H1 (cell line): ENCODE measurements around the gene CFH. TPM values are rescaled to one million over a fixed set of nuclear protein-coding genes. Genes with fewer than 3 reads are reported as not detected.

Source experiments
- CTCF ChIA-PET: fragments of 300-600 bp; sonication (Branson Sonifier 250); formaldehyde crosslinking; loops from one replicate; lab custom pipeline; 2021; ENCODE audit not compliant: partially characterized antibody; lab: Charles Lee
- POLR2A ChIA-PET: fragments of 300-600 bp; sonication (Branson Sonifier 250); formaldehyde crosslinking; loops from one replicate; lab custom pipeline; 2021; ENCODE audit warnings: inconsistent platforms; ENCODE audit not compliant: partially characterized antibody; lab: Charles Lee
- DNase-seq, 2 experiments: peaks; one replicate each; pipeline versions ENCODE4 v3.0.0 to v3.0.0-alpha.2; 2010 to 2022; ENCODE audit warnings: low spot score in 2 of 2, low read depth in 1 of 2, mixed read lengths in 1 of 2
- FAIRE-seq: peaks from 2 replicates; lab custom pipeline; 2011; peaks lifted over from hg19 to GRCh38; lab: Jason Lieb, UNC
- H2AFZ ChIP-seq: 2 replicates; pipeline ENCODE4 v1.8.1; 2012; ENCODE audit warnings: low read length, inconsistent platforms
- H2AK5ac ChIP-seq: 2 replicates; pipeline ENCODE4 v1.6.1; 2013; ENCODE audit warnings: low read depth, low read length
- H2BK120ac ChIP-seq: replicated peaks from 2 replicates; pipeline ENCODE3; 2013; ENCODE audit warnings: low read depth, low read length, inconsistent platforms
- H2BK12ac ChIP-seq: 2 replicates; pipeline ENCODE4 v1.6.1; 2013; ENCODE audit warnings: low read depth, low read length
- H2BK15ac ChIP-seq: 2 replicates; pipeline ENCODE4 v1.6.1; 2013; ENCODE audit warnings: low read length
- H2BK20ac ChIP-seq: 2 replicates; pipeline ENCODE4 v1.6.1; 2013; ENCODE audit warnings: low read length
- H2BK5ac ChIP-seq: 2 replicates; pipeline ENCODE4 v1.6.1; 2013; ENCODE audit warnings: low read depth, low read length
- H3K14ac ChIP-seq: 2 replicates; pipeline ENCODE4 v1.6.1; 2013; ENCODE audit warnings: inconsistent platforms; ENCODE audit not compliant: insufficient read length
- H3K18ac ChIP-seq: 2 replicates; pipeline ENCODE4 v1.6.1; 2013; ENCODE audit warnings: low read length; ENCODE audit errors: extremely low read depth
- H3K23ac ChIP-seq: 2 replicates; pipeline ENCODE4 v1.6.1; 2013; ENCODE audit warnings: inconsistent platforms; ENCODE audit not compliant: insufficient read length
- H3K23me2 ChIP-seq: 2 replicates; pipeline ENCODE4 v1.6.1; 2013; ENCODE audit warnings: low read depth, low read length
- H3K27ac ChIP-seq: 2 replicates; pipeline ENCODE4 v1.6.1; 2011; ENCODE audit warnings: low read depth, low read length, inconsistent platforms
- H3K27me3 ChIP-seq, 4 experiments: replicated peaks in 1 of 4; 1 replicate in 1 of 4; 2 replicates in 3 of 4; pipeline versions ENCODE4 v1.6.1 to v1.8.1; 2011 to 2013; ENCODE audit warnings: low read length in 3 of 4, mild to moderate bottlenecking in 3 of 4, inconsistent platforms in 2 of 4, mixed read lengths in 2 of 4, moderate library complexity in 1 of 4; ENCODE audit not compliant: control insufficient read depth in 3 of 4, insufficient read depth in 3 of 4; ENCODE audit errors: extremely low read depth in 1 of 4
- H3K36me3 ChIP-seq, 4 experiments: 2 replicates each; pipeline versions ENCODE4 v1.6.1 to v1.8.1; 2011 to 2013; ENCODE audit warnings: mild to moderate bottlenecking in 4 of 4, low read length in 3 of 4, moderate library complexity in 2 of 4, control low read depth in 1 of 4, inconsistent platforms in 1 of 4; ENCODE audit not compliant: insufficient read depth in 4 of 4, control insufficient read depth in 2 of 4
- H3K4ac ChIP-seq: replicated peaks from 2 replicates; pipeline ENCODE3; 2013; ENCODE audit warnings: low read length, low read depth, mixed read lengths, inconsistent platforms; ENCODE audit not compliant: insufficient read length
- H3K4me1 ChIP-seq, 4 experiments: replicated peaks in 1 of 4; 1 replicate in 1 of 4; 2 replicates in 3 of 4; pipeline versions ENCODE4 v1.6.1 to v1.8.1; 2011 to 2013; ENCODE audit warnings: low read length in 3 of 4, inconsistent platforms in 2 of 4, mixed read lengths in 1 of 4; ENCODE audit not compliant: insufficient read depth in 4 of 4, control insufficient read depth in 3 of 4
- H3K4me2 ChIP-seq, 2 experiments: 2 replicates each; pipeline versions ENCODE4 v1.6.1 to v1.8.1; 2011 to 2013; ENCODE audit warnings: low read depth in 2 of 2, low read length in 2 of 2, control low read depth in 1 of 2, inconsistent platforms in 1 of 2, mild to moderate bottlenecking in 1 of 2; ENCODE audit not compliant: insufficient read depth in 1 of 2
- H3K4me3 ChIP-seq, 4 experiments: fragments of 200-600, 300-600 bp in 1 of 4; sonication (generic), shearing (Covaris generic), sonication (Bioruptor Twin) in 1 of 4; 2 replicates each; pipeline versions ENCODE4 v1.5.1 to v1.8.1; 2011 to 2016; ENCODE audit warnings: low read length in 4 of 4, low read depth in 3 of 4, control low read depth in 2 of 4, inconsistent platforms in 2 of 4, mild to moderate bottlenecking in 2 of 4, mixed read lengths in 1 of 4, moderate library complexity in 1 of 4; ENCODE audit not compliant: insufficient read depth in 2 of 4; ENCODE audit errors: extremely low read depth in 1 of 4
- H3K56ac ChIP-seq: replicated peaks from 2 replicates; pipeline ENCODE3; 2013; ENCODE audit warnings: low read depth, mild to moderate bottlenecking, mixed read lengths, low read length, inconsistent platforms; ENCODE audit not compliant: insufficient read length
- H3K79me1 ChIP-seq: 2 replicates; pipeline ENCODE4 v1.6.1; 2013; ENCODE audit warnings: low read depth, low read length, control low read depth
- H3K79me2 ChIP-seq, 2 experiments: 2 replicates each; pipeline versions ENCODE4 v1.6.1 to v1.8.1; 2012 to 2013; ENCODE audit warnings: low read length in 2 of 2, mild to moderate bottlenecking in 2 of 2, inconsistent platforms in 1 of 2; ENCODE audit not compliant: insufficient read depth in 2 of 2, control insufficient read depth in 1 of 2
- H3K9ac ChIP-seq, 4 experiments: replicated peaks in 1 of 4; 1 replicate in 1 of 4; 2 replicates in 3 of 4; pipeline versions ENCODE4 v1.6.1 to v1.8.1; 2011 to 2013; ENCODE audit warnings: low read depth in 3 of 4, low read length in 3 of 4, control low read depth in 2 of 4, mild to moderate bottlenecking in 2 of 4, moderate library complexity in 2 of 4, inconsistent platforms in 1 of 4; ENCODE audit errors: extremely low read depth in 1 of 4
- H3K9me3 ChIP-seq, 2 experiments: 2 replicates each; pipeline versions ENCODE4 v1.6.1 to v1.8.1; 2012 to 2013; ENCODE audit warnings: mild to moderate bottlenecking in 2 of 2, moderate library complexity in 2 of 2, control low read depth in 1 of 2, inconsistent platforms in 1 of 2, low read depth in 1 of 2, low read length in 1 of 2, mixed read lengths in 1 of 2; ENCODE audit not compliant: insufficient read depth in 2 of 2
- H4K20me1 ChIP-seq, 2 experiments: replicated peaks in 1 of 2; 2 replicates each; pipeline versions ENCODE3 to v1.8.1; 2011 to 2013; ENCODE audit warnings: inconsistent platforms in 2 of 2, low read length in 2 of 2, mild to moderate bottlenecking in 1 of 2; ENCODE audit not compliant: insufficient read depth in 2 of 2, control insufficient read depth in 1 of 2
- H4K5ac ChIP-seq: 2 replicates; pipeline ENCODE4 v1.6.1; 2013; ENCODE audit warnings: low read length, low read depth, mixed read lengths, inconsistent platforms; ENCODE audit not compliant: insufficient read length
- H4K8ac ChIP-seq: 2 replicates; pipeline ENCODE4 v1.8.0; 2013; ENCODE audit warnings: mild to moderate bottlenecking, moderate library complexity, low read length, inconsistent platforms; ENCODE audit not compliant: insufficient read depth; ENCODE audit errors: extremely low read depth
- H4K91ac ChIP-seq: replicated peaks from 2 replicates; pipeline ENCODE3; 2013; ENCODE audit warnings: low read length, mixed read lengths, inconsistent platforms; ENCODE audit not compliant: insufficient read length
- CBX8 ChIP-seq: fragments of 300-800, 300-1000 bp; sonication (generic); IDR thresholded peaks from 2 replicates; pipeline ENCODE4 v1.7.1; 2016; ENCODE audit warnings: low read depth, low read length, borderline replicate concordance
- CHD1 ChIP-seq: IDR thresholded peaks from 2 replicates; pipeline ENCODE4 v1.6.1; 2012; ENCODE audit warnings: low read depth, low read length, improper control_type of control experiment
- EGR1 ChIP-seq: IDR thresholded peaks from 2 replicates; pipeline ENCODE4 v1.6.1; 2011; ENCODE audit warnings: low read depth, low read length, borderline replicate concordance
- NANOG ChIP-seq: IDR thresholded peaks from 2 replicates; pipeline ENCODE4 v1.6.1; 2011; ENCODE audit warnings: low read length, low read depth, mild to moderate bottlenecking, inconsistent platforms; ENCODE audit not compliant: insufficient read depth, poor library complexity, severe bottlenecking
- POU5F1 ChIP-seq: IDR thresholded peaks from 2 replicates; pipeline ENCODE4 v1.6.1; 2011; ENCODE audit warnings: low read depth, mild to moderate bottlenecking, low read length, moderate library complexity
- RNF2 ChIP-seq: fragments of 200-900, 300-1000 bp; sonication (generic); IDR thresholded peaks from 2 replicates; pipeline ENCODE4 v1.7.1; 2016; ENCODE audit warnings: borderline replicate concordance, low read depth, mild to moderate bottlenecking, antibody characterized with exemption, low read length; ENCODE audit not compliant: poor library complexity, severe bottlenecking; ENCODE audit errors: missing control alignments
- SIRT6 ChIP-seq: IDR thresholded peaks from one replicate; pipeline ENCODE4 v1.7.1; 2012; ENCODE audit warnings: low read length, inconsistent platforms
- SRF ChIP-seq: IDR thresholded peaks from 2 replicates; pipeline ENCODE4 v1.6.1; 2011; ENCODE audit warnings: mild to moderate bottlenecking, low read depth, low read length, moderate library complexity
- TBP ChIP-seq: IDR thresholded peaks from 2 replicates; pipeline ENCODE4 v1.6.1; 2011; ENCODE audit warnings: low read depth, low read length, improper control_type of control experiment
- TEAD4 ChIP-seq: IDR thresholded peaks from 2 replicates; pipeline ENCODE4 v1.6.1; 2012; ENCODE audit warnings: low read depth, low read length, inconsistent platforms, mixed read lengths
- polyA plus RNA-seq, 7 experiments: library from polyadenylated mRNA; depleted of rRNA in 3 of 7; stranded (reverse) in 5 of 7; unstranded in 2 of 7; fragments of >200 nt in 5 of 7; fragments of 200-250 nt in 2 of 7; gene quantifications; 1 replicate in 5 of 7; 2 replicates in 1 of 7; 4 replicates in 1 of 7; pipeline versions ENCODE4 v1.2.1 to v1.2.3, GENCODE V29; 2011 to 2013; ENCODE audit warnings: missing spikeins in 2 of 7, mixed read lengths in 2 of 7
- total RNA-seq: library from RNA; stranded (reverse); fragmentation: NEBNext Ultra II Directional; extraction: Animal tissue kit (Norgen Biotek cat#: 25700); gene quantifications from 2 replicates; pipeline ENCODE4 v1.2.1, GENCODE V29; 2021

CFH gene
- total and polyA plus RNA-seq, 2 of the 8 experiments (the other 6 are each of a cell fraction or from before 2014, with no cell fraction given): not detected

DNA sequence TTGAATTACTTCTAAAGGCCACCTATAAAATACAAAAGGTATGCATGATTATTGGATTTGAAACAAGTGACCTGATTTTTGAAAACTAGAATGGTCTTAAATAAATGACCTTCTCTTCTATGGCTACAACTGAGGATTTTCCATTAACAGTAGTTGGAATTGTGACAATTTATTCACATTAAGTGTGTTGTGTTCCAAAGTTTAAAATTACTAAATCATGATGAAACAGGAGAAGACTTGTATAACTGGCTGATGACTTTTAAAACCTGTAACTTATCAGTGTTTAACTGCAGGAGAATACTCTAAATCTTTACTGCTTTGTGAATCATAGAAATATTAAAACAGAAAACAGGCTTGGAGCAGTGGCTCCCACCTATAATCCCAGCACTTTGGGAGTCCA, 48.2 kb upstream of the CFH start:
- no peak overlapping the region for H4K91ac ChIP-seq
- FAIRE-seq: no peak
- no peak for TF ChIP-seq SIRT6
- TF ChIP-seq TEAD4: no peak
- no peak for TF ChIP-seq EGR1
- TF ChIP-seq NANOG: no peak
- no peak for TF ChIP-seq POU5F1
- no peak for TF ChIP-seq TBP
- no peak for TF ChIP-seq CBX8
- no peak for TF ChIP-seq CHD1
- TF ChIP-seq SRF: no peak
- TF ChIP-seq RNF2: no peak

More for the DNA sequence above, 48.2 kb upstream of the CFH start:
- Histone ChIP-seq H3K9ac (no peak overlapping the region), H2BK12ac (no peak overlapping the region), H2AFZ (no peak overlapping the region), H2BK5ac (no peak overlapping the region), H3K4me1 (peaks cover 0 to 3% (median 0%) of the 10 kb centered on the region in 4 experiments; a peak in 2 of 7 replicates), H3K4ac (no peak overlapping the region), H3K4me3 (no peak overlapping the region), H3K23ac (no peak overlapping the region), H4K5ac (no peak overlapping the region), H4K20me1 (peaks cover 0 to 3% of the 10 kb centered on the region in 2 experiments), H2AK5ac (no peak overlapping the region), H3K9me3 (no peaks in the 10 kb centered on the region), H4K8ac (no peak overlapping the region), H3K23me2 (no peaks in the 10 kb centered on the region), H3K4me2 (no peak overlapping the region), H3K27ac (no peak overlapping the region), H3K27me3 (peaks cover 0 to 1% (median 0%) of the 10 kb centered on the region in 4 experiments; a peak in 1 of 7 replicates), H2BK15ac (no peak overlapping the region), H3K36me3 (peaks cover 0 to 4% (median 0%) of the 10 kb centered on the region in 4 experiments; a peak in 1 of 8 replicates), H2BK20ac (no peak overlapping the region), H3K14ac (no peak overlapping the region), H3K79me1 (peaks cover 2% of the 10 kb centered on the region; the same call in 1 of the 2 replicates), H2BK120ac (no peak overlapping the region), H3K56ac (no peak overlapping the region), H3K18ac (no peak overlapping the region), H3K79me2 (peaks cover 0 to 88% of the 10 kb centered on the region in 2 experiments; a peak in 3 of 4 replicates)
- CTCF ChIA-PET: no interaction called here
- DNase-seq: no peak
- POLR2A ChIA-PET: no interaction called here
